A549 (cell line): ENCODE data around the gene CFAP58.

Experiments
- TF ChIP-seq, protein P1 (sequence below): fragments of 200-600 bp; sonication (generic); IDR thresholded peaks from 2 replicates; pipeline ENCODE4 v1.6.1; 2016; ENCODE audit warnings: antibody characterized with exemption, mild to moderate bottlenecking, moderate library complexity
- TF ChIP-seq, protein P2 (sequence below): fragments of >200 bp; sonication (Bioruptor Twin); formaldehyde crosslinking; IDR thresholded peaks from 3 replicates; pipeline ENCODE4 v1.5.1; 2016

DNA sequence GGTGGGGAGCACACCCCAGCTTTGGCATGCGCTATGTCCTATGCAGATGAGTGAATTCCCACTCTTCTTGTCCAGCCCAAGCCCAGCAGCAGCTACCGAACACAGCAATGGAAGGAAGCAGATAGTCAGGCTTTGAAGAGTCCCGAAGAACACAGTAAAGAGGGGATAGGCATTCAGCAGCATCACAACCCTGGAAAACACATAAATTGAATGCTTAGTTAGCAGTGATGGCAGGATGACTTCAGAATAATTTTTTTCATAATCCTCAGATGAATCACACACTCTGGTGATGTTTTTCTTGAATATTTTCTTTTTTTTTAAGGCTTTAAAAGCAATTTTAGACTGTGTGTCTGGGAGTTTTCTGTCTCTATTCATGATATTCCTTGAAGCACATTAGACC, 95.8 kb downstream of the CFAP58 start:
- TF ChIP-seq, protein P1, sequence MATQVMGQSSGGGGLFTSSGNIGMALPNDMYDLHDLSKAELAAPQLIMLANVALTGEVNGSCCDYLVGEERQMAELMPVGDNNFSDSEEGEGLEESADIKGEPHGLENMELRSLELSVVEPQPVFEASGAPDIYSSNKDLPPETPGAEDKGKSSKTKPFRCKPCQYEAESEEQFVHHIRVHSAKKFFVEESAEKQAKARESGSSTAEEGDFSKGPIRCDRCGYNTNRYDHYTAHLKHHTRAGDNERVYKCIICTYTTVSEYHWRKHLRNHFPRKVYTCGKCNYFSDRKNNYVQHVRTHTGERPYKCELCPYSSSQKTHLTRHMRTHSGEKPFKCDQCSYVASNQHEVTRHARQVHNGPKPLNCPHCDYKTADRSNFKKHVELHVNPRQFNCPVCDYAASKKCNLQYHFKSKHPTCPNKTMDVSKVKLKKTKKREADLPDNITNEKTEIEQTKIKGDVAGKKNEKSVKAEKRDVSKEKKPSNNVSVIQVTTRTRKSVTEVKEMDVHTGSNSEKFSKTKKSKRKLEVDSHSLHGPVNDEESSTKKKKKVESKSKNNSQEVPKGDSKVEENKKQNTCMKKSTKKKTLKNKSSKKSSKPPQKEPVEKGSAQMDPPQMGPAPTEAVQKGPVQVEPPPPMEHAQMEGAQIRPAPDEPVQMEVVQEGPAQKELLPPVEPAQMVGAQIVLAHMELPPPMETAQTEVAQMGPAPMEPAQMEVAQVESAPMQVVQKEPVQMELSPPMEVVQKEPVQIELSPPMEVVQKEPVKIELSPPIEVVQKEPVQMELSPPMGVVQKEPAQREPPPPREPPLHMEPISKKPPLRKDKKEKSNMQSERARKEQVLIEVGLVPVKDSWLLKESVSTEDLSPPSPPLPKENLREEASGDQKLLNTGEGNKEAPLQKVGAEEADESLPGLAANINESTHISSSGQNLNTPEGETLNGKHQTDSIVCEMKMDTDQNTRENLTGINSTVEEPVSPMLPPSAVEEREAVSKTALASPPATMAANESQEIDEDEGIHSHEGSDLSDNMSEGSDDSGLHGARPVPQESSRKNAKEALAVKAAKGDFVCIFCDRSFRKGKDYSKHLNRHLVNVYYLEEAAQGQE = no peak
- TF ChIP-seq, protein P2, sequence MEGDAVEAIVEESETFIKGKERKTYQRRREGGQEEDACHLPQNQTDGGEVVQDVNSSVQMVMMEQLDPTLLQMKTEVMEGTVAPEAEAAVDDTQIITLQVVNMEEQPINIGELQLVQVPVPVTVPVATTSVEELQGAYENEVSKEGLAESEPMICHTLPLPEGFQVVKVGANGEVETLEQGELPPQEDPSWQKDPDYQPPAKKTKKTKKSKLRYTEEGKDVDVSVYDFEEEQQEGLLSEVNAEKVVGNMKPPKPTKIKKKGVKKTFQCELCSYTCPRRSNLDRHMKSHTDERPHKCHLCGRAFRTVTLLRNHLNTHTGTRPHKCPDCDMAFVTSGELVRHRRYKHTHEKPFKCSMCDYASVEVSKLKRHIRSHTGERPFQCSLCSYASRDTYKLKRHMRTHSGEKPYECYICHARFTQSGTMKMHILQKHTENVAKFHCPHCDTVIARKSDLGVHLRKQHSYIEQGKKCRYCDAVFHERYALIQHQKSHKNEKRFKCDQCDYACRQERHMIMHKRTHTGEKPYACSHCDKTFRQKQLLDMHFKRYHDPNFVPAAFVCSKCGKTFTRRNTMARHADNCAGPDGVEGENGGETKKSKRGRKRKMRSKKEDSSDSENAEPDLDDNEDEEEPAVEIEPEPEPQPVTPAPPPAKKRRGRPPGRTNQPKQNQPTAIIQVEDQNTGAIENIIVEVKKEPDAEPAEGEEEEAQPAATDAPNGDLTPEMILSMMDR = no peak
